HG02623 (cell line): ENCODE measurements around the gene SMC5.
"Not testable (repeated sequence)": the region's sequence is repeated elsewhere in the genome, so short reads cannot be mapped to it uniquely, and the experiment has no call there.

Experiments
- ATAC-seq: cut with Tn5 transposase; IDR thresholded peaks from one replicate; pipeline ENCODE4 v1.9.1; 2021; ENCODE audit warnings: moderate library complexity; ENCODE audit not compliant: unreplicated experiment

The SMC5 gene

DNA sequence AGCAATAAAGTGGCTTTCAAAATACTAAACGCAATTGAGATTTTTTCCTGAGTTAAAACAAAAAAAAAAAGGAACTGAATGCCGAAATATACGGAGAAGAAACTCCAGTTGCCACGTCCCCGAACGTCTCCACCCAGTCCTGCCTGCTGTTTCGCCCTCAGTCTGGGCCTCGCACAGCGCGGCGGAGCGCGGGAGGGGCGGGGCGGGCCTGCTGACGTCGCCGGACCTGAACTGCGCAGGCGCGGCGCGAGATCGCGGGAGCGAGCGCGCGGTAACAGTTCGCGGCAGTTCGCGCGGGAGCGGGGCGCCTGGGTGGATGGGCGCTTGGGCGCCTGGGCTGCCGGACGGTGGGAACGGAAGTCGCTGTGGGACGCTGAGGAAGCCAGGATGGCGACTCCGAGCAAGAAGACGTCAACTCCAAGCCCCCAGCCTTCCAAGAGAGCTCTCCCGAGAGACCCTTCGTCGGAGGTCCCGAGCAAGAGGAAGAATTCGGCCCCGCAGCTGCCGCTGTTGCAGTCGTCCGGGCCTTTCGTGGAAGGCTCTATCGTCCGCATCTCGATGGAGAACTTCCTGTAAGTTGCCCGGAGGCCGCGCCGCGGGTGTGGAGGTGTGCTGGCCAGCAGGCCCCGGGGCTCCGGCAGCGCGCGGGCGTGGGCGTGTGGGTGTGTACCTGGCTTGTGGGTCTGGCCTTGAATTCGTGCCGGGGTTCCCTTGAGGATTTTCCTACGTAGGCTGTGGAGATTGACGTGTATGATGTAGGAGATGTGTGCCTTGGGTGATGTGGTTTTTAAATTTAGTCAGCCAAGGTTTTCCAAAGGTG, at the start of gene SMC5:
SMC5 (plus strand) TSS at position 287 of the 820 bp plus-strand sequence; CDS start at position 388, 101 bp downstream.
- peak; percentile 77 for ATAC-seq

DNA sequence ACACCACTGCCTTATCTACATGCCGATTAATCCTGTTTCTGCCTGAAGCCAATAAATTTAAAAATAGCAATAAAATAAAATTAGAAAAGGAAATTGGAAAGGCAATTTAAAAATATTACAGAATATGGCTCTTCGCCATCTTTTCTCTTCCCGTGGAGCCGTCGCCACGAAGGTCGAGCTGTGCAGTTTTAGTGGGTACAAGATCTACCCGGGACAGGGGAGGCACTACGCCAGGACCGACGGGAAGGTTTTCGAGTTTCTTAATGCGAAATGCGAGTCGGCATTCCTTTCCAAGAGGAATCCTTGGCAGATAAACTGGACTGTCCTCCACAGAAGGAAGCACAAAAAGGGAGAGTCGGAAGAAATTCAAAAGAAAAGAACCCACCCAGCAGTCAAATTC, 41.7 kb upstream of the SMC5 start:
- ATAC-seq: no peak

DNA sequence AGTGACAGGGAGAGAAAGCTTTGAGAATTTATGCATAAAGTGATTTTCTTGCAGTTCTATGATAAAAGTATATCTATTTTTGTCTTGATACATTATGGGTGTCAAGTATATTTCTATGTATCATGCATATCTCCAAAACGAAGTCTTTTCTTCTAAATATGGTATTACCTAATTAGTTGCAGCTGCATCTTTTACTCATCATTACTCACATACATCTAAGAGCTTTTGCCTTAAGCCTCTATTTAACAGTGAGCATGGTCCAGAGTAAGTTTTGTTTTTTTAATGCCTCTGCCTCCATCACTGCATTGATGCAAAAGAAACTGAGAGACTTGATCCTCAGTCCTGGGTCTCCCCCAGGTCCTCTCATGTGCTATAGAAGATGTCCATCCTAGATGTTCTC, 40.0 kb upstream of the SMC5 start:
- ATAC-seq: no peak

DNA sequence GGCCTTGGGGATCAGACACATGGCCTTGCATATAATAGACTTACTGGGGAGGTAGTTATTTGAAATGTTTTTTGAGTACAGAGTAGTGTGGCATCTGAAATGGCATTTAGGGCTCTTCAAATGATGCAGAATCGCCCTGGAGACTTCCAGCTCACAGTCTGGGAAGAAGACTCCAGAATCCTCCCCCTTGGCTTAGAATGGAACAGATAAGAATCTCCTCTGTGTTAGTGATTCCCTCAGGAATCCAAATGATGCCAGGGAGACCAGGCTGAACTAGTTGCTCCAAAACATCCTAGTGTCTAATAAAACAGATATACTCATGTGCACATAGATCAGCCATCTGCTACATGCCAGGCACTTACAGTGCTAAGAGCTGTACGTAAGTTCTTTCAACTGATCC, 38.6 kb upstream of the SMC5 start:
- no peak for ATAC-seq

DNA sequence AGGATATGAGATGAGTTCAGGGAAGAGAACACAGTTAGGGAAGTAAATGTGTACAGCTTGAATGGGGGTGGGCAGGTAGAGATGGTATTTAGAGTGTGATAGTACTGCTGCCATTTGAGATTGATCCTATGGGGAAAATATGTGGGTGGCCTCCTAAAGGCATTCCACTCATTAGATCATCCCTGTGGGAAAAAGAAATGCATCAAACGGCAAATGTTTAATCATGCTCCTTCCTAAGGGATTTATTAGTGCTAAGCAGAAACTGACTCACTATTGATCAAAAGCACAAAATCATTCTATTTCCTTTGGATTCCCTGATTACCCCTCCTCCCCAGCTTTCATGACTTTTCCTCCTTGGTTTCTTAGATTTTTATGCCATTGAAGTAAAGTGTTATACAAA, 36.4 kb upstream of the SMC5 start:
- ATAC-seq: no peak

DNA sequence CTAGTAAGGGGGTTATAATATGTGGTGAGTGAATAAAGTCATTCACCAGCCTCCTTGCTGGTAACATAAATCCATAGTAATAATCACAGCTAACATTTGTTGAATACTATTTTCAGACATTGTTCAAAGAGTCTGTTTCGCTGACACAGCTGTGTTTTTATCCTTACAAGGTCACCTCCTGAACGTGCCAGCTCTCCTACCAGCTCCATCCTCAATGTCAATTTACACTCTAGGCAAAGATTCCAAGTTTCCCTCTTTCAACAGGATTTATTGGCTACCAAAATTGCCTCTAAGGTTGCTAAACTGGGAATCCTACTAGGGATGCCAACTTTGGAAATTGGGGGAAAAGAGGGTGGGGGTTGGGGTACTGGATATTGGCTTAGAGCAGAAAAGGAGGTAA, 30.7 kb upstream of the SMC5 start:
- ATAC-seq: no peak

DNA sequence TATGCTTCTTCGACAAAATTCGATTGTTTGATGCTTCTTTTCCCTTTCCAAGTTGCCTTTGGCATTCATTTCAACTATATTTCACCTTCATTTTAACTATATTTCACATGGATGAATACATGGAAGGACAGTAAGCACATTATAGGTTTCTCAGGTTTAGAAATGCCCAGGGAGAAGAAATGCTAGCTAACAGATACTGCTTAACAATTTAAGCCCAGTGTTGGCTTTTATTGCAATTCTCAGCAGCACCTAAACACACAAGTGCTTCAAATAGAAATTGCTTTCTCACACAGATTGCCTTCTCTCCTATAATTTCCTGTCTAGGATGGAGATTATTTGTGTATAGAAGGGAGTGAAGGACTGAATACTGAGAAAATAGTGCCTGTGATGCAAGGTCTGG, 30.2 kb upstream of the SMC5 start:
- no peak for ATAC-seq

DNA sequence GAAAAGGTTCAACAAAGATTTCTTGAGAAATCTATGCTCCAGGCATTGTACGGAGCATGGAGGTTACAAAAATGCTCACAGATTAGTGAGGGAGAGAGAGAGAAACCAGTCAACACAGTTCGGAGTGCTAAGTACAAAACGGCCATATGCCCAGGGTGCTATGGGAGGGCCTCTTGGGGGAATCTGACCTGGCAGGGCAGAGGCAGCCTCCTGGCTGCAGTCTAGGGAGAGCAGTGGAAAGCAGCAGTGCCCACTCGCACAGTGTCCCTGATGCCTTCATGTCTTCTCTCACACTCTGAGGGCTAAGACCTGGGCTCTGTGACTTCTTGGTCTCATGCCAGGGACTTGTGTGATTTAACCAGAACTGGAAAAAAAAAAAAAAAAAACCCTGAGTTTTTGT, 29.8 kb upstream of the SMC5 start:
- no peak for ATAC-seq

DNA sequence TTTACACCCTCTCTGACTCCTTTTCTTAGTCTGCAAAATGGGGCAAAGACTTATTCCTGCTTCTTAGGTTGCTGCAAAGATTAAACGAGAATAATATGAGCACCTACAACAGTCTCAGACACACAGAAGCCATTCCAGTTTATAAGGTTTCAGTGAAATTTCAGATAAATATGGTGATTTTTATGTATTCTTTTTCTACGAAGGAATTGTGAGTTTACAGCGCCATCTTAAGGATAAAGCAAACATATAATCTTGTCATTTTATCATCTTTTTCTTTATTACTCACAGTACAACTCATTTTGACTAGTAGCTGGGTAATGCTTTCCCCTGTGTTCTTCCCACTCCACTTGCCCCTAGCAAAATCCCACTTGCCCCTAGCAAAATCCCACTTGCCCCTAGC, 29.2 kb upstream of the SMC5 start:
- no peak for ATAC-seq

DNA sequence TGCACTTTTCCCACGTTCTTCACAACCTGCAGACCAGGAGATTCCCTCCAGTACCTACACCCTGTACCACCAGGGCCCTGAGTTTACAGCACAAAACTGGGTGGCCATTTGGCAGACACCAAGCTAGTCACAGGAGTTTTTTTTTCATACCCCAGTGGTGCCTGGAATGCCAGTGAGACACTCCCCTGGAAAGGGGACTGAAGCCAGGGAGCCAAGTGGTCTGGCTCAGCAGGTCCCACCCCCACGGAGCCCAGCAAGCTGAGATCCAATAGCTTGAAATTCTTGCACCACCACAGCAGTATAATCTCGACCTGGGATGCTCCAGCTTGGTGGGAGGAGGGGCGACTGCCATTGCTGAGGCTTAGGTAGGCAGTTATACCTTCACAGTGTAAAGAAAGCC, 26.3 kb upstream of the SMC5 start:
- no peak for ATAC-seq

DNA sequence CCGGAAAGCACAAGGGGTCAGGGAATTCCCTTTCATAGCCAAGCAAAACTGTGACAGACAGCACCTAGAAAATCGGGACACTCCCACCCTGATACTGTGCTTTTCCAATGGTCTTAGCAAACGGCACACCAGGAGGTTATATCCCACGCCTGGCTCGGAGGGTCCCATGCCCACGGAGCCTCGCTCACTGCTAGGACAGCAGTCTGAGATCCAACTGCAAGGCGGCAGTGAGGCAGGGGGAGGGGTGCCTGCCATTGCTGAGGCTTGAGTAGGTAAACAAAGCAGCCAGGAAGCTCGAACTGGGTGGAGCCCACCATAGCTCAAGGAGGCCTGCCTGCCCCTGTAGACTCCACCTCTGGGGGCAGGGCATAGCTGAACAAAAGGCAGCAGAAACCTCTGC, 24.6 kb upstream of the SMC5 start:
- ATAC-seq: not testable (repeated sequence)

DNA sequence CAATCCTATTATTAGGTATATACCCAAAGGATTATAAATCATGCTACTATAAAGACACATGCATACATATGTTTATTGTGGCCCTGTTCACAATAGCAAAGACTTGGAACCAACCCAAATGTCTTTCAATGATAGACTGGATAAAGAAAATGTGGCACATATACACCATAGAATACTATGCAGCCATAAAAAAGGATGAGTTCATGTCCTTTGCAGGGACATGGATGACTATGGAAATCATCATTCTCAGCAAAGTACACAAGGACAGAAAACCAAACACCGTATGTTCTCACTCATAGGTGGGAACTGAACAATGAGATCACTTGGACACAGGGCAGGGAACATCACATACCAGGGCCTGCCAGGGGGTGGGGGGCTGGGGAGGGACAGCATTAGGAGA, 12.8 kb upstream of the SMC5 start:
- not testable (repeated sequence) for ATAC-seq

DNA sequence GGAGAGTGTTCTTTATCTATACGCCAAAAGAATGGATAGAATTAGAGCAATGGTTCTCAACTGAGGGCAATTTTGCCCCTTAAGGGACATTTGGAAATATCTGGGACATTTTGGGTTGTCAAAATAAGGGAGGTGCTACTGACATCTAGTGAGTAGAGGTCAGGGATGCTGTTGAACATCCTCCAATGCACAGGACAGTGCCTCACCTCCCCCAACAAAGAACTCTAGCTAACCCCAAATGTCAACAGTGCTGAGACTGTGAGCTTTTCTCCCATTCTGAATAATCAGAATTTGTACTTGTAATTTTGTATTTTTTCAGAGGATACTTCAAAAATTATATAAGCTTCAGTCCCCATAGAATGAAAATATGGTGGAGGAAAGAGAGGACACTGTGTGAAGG, 8.6 kb upstream of the SMC5 start:
- ATAC-seq: no peak

DNA sequence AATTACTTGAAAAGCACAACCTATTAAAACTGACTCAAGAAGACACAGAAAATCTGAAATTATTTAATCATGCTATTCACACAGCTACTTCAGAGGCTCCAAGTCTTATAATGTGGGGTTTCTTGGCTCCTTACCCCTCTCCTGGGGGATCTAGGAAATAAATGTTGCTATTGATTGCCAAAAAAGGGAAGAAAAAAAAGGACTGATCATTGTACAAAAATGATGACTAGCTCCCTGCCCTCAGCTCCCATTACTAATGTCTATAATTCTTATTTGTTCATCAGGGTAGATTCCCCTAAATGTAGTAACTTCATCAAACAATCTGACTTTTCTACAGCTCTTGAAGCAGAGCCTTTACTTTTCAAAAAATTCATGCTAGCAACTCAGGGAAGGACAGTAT, 3.3 kb upstream of the SMC5 start:
- ATAC-seq: no peak

DNA sequence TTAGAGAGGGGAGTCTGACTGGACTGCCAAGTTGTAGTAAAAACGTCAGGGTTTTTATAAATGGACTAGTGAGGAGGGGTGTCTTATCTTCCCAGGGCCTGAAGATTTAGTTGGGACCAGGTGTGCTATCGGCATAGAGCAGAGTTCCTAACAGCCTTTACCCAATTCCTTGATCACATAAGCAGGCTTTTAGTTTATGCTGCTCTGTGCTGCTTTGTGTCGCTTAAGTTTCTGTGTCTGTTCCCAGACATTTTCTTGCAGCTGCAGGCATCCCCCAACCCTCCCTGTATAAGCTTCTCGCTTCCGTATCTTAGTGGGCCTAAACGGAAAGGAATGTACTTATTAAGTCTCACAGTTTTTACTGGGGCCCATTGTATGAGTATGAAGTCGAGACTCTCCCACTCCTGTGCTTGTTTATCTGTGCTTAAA, 2.6 kb upstream of the SMC5 start:
- ATAC-seq: no peak

DNA sequence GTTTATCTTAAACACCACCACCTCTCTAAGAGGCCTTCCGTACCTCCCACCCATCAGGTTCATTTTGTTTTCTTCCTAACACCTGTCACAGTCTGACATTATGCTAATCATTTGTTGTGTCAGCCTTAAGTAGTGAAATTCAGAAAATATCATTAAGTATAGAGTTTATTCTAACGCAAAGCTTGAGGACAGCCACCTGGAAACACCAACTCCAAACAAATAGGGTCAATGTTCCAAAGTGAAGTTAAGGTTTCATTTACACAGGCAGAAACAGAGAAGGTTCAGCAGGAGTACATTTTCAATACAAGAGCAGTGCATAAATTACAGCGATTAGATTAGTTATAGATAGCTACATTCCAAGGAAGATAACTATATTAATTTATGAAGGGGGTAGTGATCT, 1.3 kb upstream of the SMC5 start:
- ATAC-seq: no peak

DNA sequence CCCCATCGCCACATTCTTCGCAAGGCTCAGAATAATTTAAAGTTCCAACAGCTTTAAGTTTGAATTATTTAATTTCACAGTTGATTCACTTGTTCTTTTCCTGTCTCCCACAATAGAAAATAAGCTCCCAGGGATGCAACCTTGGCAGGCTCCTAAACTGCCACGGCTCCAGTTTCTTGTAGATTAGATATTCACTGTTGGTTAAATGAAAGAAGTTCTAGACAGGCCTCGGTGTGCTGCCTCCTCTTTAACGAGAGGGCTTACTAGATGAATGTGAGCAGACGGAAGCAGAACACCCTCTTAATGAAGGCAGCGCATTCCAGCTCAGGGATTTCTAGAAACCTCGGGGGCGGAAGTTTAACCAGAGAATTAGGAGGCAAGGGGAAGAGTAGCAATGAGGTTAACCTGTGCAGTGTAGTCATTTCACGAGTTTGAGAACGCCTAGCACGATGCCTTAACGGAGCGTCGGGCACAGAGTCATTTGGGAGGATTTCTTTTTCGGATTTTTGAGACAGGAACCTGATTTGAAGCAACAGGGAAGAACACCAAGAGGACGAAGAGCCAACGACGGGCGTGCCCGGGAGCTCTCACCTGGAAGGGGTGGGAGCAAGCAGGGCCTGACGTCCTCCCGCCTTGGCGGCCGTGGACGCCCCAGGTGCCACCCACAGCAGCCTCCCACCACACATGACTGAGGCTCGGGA, 637 bp upstream of the SMC5 start:
- peak; percentile 36 for ATAC-seq

DNA sequence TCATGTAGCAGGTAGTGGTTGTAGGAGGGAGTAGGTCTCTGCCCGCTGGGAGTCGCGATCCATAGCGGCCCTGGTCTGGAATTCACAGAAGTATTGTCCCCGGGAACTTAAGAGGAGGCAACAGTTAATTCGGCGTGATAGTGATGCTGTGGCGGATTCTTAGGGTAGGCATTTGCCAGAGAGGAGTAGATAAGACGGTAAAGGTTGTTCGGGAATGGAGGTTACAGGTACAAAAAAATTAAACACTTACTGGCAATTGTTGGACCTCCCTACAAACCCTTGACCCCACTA, 679 bp downstream of the SMC5 start:
- no peak for ATAC-seq

DNA sequence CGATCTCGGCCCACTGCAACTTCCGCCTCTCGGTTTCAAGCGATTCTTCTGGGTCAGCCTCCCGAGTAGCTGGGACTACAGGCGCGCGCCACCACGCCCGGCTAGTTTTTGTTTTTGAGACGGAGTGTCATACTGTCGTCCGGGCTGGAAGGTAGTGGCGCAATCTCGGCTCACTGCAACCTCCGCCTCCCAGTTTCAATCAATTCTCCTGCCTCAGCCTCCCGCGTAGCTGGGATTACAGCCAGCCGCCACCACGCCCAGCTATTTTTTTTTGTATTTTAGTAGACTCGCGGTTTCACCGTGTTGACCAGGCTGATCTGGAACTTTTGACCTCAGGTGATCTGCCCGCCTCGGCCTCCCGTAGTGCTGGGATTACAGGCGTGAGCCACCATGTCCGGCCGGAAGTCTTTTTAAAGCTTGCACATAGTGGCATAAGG, 1.2 kb downstream of the SMC5 start:
- ATAC-seq: no peak

DNA sequence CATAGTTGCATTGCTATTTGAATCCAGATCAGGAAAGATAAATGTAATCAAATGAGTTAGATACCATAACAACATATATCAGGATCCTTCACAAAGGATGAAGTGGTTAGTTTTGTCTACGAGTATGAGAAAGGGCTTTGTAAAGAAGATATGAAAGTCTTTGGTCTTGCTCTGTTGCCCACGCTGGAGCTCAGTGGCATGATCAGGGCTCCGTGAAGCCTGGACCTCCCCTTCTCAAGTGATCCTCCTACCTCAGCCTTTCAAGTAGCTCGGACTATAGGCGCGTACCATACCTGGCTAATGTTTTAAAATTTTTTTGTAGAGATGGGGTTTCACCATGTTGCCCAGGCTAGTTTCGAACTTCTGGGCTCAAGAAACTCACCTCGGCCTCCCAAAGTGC, 1.8 kb downstream of the SMC5 start:
- ATAC-seq: peak; percentile 17

DNA sequence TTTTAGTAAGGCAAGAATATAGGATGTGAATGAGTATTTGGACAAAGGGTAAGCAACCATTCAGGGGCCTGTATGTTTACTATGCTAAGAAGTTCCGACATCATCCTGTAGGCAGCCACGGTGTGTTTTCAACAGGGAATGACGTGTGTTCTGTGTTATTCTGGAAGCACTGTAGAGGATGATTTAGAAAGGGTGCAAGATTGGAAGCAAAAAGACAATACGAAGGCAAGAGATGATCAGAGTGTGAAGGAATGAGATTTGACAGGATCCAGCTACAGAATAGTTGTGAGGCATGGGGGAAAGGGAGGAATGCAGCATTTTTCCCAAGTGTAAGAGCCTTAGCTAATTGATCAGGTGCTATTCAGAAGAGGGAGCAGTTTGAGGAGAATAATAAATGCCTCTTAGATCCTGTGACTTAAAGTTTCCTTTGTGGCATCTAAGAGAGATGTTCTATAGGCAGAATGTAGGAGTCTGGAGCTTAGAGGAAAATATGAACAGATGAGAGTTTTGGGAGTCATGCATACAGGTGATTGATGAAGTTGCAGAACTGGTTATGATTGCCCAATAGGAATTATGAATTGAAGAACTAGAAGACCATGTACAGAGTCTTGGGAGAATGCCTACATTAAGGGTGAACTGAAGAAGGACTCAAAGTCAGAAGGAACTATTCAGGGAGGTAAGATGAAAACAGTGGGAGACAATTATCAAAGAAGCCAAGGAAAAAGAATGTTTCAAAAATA, 2.5 kb downstream of the SMC5 start:
- no peak for ATAC-seq

DNA sequence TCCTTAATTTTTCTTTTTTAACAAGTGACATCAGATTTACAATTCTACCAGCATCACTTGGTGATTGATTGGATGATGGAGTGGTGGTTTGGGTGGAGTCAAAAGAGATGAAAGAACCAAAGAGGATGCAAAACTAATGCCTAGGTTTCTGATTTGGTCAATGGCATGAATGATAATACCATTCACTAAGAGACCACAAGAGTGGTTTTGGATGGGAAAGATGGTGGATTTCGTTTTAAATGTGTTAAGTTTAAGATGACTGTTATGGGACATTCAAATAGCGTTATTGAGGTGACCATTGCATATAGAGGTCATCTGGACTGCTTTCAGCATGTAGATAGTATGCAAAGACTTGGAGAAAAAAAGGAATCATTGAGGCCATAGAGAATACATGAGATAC, 3.6 kb downstream of the SMC5 start:
- ATAC-seq: no peak
